ENCODE measurements around the gene MYO18B. TPM values are rescaled to one million over a fixed set of nuclear protein-coding genes. Genes with fewer than 3 reads are reported as not detected.

The MYO18B gene
- total and polyA plus RNA-seq, 2 donors (not counting 3 experiments of a cell fraction or from before 2014, with no cell fraction given): 0.01 TPM; not detected in 1

DNA sequence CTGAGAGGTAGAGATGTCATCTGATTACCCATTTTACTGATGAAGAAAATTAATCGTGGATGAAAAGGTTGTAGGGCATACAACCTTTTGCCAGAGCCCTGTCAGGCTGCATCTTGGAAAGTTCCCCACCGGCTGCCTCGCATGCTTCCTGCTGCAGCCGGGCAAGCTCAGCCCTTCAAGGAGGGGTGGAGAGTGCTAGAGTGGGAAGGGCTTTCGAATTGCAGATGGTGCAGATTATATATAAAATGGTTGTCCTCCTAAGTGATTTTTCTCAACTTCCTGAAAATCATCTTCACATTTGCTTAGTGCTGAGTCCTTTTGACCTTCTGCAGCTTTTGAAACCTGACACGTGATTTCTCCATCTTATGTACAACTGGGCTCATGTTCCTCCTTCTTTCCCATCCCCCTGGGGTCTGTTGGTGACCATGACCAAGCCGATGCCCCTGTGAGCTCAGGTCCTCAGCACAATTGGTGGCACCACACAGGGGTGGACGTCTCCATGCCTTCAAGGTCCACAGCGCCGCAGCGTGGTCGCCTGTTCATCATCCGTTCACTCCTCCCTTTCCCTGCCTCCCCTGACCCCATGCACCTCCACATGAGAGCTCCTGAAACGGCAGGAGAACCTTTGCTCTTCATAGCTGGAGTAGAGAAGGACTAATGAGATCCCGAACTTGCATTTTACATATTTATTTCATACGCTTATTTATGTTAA lies 47.6 kb upstream of the MYO18B start:
- Histone ChIP-seq H3K9me3 (replicated peaks; ENCODE audit: control insufficient read depth, insufficient read depth, low read length) (no peaks in the 10 kb centered on the region), H4K20me1 (replicated peaks; ENCODE audit: control insufficient read depth, extremely low read depth, insufficient read depth, low read length) (no peaks in the 10 kb centered on the region), H3K4me2 (ENCODE audit: insufficient read depth, low read length) (no peak overlapping the region), H3K9me1 (replicated peaks; ENCODE audit: control insufficient read depth, extremely low read depth, insufficient read depth, low read length) (no peaks in the 10 kb centered on the region), H3K79me2 (ENCODE audit: control insufficient read depth, insufficient read depth, low read length) (no peaks in the 10 kb centered on the region), H2AFZ (ENCODE audit: low read depth, low read length) (no peak overlapping the region), H3K36me3 (ENCODE audit: control insufficient read depth in 2 of 2, extremely low read depth in 1 of 2, insufficient read depth in 2 of 2, low read length in 2 of 2) (no peaks in the 10 kb centered on the region), H3K27ac (ENCODE audit: insufficient read depth, low read depth, low read length) (no peak overlapping the region), H3K9ac (replicated peaks; ENCODE audit: extremely low read depth, insufficient read depth, low read length) (no peak overlapping the region), H3K4me3 (replicated peaks in 1 of 3; ENCODE audit: insufficient read depth in 1 of 3, low read depth in 1 of 3, low read length in 3 of 3) (no peak overlapping the region), H3K4me1 (ENCODE audit: control insufficient read depth, extremely low read depth, insufficient read depth, low read length) (no peaks in the 10 kb centered on the region), H3K27me3 (ENCODE audit: control insufficient read depth in 2 of 2, insufficient read depth in 2 of 2, low read length in 2 of 2) (no peaks in the 10 kb centered on the region)
- DNase-seq (ENCODE audit: low read depth, low spot score): no peak
- dilution Hi-C loops (cut with MboI; ENCODE audit: extremely low pct_ligation_motif_present, low sequenced_read_pairs) (no loop called here), intact Hi-C loops (cut with micrococcal nuclease) (no loop called here)
- no TSS peak for BruUV-seq (replicated peaks)
- TF ChIP-seq POLR2A (IDR thresholded peaks at IDR 0.05; ENCODE audit: low read depth, low read length): no peak
- no peak for TF ChIP-seq FOS (IDR thresholded peaks at IDR 0.05; ENCODE audit: borderline replicate concordance, insufficient read depth, low read length)
- no peak for TF ChIP-seq POLR2AphosphoS5 (IDR thresholded peaks at IDR 0.05; ENCODE audit: insufficient read depth, low read depth, low read length)
- TF ChIP-seq CTCF (IDR thresholded peaks at IDR 0.05; ENCODE audit: extremely low read depth in 1 of 2, insufficient read depth in 1 of 2, low read depth in 1 of 2, low read length in 2 of 2): no peak
- TF ChIP-seq GATA2 (IDR thresholded peaks at IDR 0.05; ENCODE audit: insufficient read depth, insufficient read length, low read depth, low read length): no peak
- TF ChIP-seq, protein P1, sequence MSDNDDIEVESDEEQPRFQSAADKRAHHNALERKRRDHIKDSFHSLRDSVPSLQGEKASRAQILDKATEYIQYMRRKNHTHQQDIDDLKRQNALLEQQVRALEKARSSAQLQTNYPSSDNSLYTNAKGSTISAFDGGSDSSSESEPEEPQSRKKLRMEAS (IDR thresholded peaks at IDR 0.05; ENCODE audit: insufficient read depth, insufficient read length): no peak
- no peak for TF ChIP-seq JUN (IDR thresholded peaks at IDR 0.05; ENCODE audit: borderline replicate concordance, insufficient read depth, insufficient read length, low read depth)
- TF ChIP-seq MYC (IDR thresholded peaks at IDR 0.05; ENCODE audit: low read depth, low read length): no peak
- no peak for TF ChIP-seq EZH2 (IDR thresholded peaks at IDR 0.05; ENCODE audit: borderline replicate concordance, low read depth, low read length, severe bottlenecking)
- FAIRE-seq: no peak
- ChIA-PET CTCF (no interaction called here), POLR2A (no interaction called here)

Data from endothelial cell of umbilical vein (primary cell).